ENCODE data around the gene MAGIX.

MAGIX gene

DNA sequence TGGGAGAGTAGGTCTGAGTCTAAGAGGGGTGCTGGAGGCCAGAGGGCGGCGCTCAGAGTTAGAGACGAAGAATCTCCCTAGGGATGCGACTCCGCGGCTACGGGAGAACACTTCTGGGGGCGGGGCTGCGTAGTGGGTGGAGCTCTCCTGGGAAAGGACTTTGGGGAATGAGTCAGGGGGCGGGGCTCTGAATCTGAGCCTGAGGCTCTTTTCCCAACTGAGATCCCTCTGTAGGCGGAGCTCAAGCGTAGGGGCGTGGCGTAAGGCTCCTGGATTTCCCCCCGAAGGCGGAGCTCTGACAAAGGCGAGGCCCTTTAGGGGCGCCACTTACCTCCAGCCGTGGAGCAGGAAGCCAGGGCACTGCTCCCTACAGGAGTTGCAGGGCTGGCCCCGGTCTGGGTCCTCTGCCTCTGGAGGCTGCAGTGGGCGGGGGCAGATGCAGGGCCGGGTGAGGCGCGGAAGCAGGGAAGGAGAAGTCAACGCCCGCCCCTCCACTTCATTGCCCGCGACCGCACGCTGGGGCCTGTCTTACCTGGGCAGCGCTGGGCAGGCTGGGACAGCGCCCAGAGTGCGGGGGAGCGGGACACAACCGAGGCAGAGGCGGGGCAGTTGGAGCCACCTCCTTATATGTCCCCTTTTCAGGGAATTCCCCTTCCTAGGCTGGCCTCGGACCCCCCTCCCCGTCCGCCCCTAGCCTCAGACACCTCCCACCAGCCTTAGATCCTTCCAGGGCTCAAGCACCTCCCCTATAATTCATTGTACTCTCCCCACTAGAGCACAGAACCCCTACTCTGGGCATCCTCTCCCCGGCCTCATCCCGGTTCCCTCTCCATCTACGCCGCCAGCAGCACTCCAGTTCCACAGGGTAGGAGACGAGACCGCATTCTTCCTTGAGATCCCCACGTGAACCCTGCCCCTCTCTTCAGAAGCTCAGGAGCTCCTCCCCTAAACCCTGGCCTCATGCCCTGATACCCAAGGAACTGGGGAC, 22.0 kb downstream of the MAGIX start:
- peak; percentile 89 for DNase-seq

- DNase-seq = peak; percentile 43
These were observed 23.8 kb downstream of the MAGIX start, which contains the start of gene PRICKLE3 for GRCh38 chrX:49186125-49187027. TSS of gene PRICKLE3 (minus strand) at chrX:49186373. CDS start at chrX:49186297, 76 bp downstream.

DNA sequence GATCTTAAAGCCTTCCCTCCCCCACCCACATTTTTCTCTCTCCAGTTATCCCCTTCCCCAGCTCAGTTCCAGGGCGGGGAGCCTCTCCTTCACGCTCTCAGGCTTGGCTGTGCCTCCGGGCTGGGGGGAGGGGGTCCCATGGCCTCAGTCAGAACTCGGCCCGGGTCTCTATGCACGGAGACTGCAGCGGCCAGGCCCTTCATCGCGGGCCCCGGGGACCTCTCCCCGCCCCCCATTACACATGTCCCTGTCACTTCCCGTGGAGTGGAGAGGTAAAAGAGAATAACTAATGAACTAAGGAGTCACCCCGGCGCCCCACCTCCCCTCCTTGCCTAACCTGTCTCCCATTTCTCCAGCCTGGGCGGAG, 24.5 kb downstream of the MAGIX start:
- DNase-seq = no peak

DNA sequence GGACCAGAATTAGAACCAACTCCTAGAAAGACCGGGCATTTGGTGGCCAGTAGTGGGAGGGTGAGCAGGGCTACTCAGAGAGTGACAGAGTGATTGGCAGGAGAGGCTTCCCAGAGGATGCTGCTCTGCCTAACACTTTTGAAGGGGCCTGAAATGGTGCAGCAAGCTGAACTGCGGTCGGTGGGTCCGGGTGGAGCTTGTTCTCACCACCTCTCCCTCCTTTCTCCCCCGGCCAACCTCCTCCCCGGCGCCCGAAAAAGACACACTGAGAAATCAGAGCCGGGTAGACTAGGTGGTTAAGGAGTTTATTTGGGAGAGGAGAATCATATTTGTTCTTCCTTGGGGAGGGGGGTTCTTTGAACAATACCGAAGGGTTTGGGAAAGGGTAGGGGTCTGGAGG, 25.0 kb downstream of the MAGIX start:
- no peak for DNase-seq

DNA sequence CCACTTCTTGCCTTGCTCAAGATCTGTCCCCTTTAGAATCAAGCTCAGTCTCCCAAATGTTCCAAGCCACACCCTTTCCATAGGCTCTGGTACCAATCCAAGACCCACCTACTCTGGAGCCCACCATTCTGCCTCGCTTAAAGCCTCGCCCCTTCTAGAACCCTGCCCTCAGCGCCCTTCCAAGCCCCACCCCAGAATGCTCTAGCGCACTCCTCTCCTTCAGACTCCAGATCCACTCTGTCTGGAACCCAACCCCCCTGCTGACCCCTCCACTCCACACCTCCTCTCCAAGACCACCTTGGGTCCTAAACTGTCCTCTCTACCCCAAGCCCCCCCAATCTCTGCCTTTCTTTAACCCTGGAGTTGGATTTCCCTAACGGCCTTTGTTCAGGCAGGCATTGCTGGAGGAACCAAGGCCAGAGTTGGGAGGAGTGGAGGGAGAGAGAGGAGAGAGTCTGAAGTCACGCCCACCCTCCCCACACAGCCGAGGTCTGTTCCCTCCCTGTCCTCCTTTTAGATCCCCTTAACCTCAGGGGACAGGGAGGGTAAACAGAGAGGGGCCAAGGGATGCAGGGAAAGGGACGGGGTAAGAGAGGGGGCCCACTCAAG, 26.0 kb downstream of the MAGIX start:
- no peak for DNase-seq

DNA sequence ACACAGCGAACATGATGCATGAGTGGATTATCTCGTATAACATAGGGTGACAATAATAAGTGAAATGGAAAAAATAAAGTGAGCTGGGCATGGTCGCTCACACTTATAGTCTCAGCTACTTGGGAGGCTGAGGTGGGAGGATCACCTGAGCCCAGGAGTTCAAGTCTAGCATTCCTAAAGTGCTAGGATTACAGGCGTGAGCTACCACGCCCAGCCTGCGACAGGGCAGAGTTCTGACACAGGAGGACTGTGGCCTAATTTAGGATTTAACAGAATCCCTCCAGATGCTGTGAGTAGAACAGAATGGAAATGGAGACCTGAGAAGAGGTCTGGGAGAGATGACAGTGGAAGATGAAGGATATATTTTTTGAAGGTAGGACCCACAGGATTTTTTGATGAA, 27.0 kb downstream of the MAGIX start:
- no peak for DNase-seq

- peak; percentile 96 for DNase-seq
These were observed 28.4 kb downstream of the MAGIX start for GRCh38 chrX:49190821-49191573.

- no peak for DNase-seq
These were observed 29.0 kb downstream of the MAGIX start for GRCh38 chrX:49191574-49192011.

- no peak for DNase-seq
These were observed 30.3 kb downstream of the MAGIX start for GRCh38 chrX:49192722-49193328.

DNA sequence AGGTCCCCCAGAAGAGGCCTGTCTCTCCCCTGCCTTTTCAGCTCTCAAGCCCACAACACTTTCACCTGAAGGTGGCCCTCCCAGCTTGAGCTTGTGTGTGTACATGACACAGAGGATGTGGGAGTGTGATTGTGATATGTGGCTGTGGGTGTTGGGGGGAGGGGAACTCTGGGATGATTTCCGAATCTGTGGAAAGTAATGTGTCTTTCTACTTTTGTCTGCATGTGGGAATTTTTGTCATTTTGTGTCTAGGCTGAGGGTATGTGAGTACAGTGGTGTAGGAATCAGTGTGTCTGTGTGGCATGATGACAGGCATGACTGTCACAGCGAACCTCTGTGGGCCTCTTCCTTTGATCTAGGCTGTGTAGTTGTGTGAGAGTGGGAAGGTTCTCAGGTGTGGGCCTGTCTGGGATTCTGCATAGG, 31.0 kb downstream of the MAGIX start:
- no peak for DNase-seq

DNA sequence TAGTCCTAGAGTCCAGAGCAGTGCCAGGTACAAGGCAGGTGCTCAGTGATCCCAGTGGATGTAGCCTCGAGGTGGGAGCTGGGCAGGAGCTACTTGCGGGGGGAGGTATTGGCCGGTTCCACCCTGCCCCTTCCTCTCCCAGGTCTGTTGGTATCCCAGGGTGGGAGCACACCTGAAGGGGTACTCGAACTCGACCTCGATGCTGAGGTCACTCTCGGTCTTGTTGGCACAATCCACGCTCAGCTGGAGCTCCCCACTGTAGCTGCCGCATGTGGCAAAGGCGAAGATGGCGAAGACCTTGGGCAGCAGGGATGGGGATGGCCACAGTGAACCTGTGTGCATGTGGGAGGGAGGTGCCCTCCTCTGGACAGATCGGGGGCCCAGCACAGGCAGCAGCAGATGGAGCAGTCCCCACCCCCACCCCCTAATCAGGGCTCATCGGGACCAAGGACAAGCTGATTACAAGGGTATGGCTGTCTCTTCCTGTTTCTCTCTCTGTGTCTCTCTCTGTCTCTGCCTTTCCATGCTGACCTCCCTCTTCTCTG, 35.1 kb downstream of the MAGIX start:
- no peak for DNase-seq

GRCh38 chrX:49198540-49199314, 36.2 kb downstream of the MAGIX start:
- no peak for DNase-seq

GRCh38 chrX:49199315-49199595, 36.7 kb downstream of the MAGIX start:
- DNase-seq = no peak

DNA sequence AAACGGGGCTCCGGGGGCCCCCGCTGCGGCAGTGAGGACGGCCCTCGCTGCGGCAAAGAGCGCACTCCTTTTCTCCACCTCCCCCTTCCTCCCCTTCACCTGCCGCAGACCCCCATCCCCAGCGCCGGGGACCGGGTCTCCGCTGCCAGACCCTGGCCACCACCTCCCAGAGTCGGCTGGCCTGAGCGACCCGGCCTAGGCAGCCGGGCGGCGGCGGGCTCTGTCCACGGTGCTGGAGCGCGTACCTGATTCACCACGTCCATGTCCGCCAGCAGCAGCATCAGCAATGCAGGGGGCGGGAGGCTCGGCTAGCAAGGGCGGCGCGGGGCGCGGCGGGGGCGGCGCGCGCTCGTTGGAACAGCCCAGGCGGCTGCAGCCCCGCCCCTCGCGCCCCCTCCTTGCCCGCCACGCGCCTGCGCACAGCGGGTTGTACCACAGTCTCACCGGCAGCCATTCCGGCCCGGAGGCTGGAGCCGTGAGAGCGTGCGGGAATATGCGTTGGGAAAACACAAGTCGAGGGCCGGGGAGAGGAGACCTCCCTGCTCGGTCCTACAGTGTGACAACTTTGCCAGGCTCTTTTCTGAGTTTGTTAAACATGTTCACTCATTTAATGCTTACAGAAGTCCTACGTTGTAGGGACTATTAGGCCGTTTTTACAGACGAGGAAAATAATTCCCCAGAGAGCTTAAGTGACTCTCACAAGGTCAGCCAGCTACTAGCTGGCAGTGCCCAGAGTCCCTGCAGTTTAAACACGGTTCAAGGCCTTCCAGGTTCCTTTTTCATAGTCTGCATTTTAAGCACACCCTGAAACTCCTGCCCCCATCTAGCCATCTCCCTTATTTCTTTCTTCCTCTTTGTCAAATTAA, 37.6 kb downstream of the MAGIX start, which contains the start of gene SYP:
Gene SYP (minus strand): TSS at position 288 of the 866 bp plus-strand sequence. CDS start 7 bp downstream, at position 281.
- DNase-seq = peak; percentile 76

DNA sequence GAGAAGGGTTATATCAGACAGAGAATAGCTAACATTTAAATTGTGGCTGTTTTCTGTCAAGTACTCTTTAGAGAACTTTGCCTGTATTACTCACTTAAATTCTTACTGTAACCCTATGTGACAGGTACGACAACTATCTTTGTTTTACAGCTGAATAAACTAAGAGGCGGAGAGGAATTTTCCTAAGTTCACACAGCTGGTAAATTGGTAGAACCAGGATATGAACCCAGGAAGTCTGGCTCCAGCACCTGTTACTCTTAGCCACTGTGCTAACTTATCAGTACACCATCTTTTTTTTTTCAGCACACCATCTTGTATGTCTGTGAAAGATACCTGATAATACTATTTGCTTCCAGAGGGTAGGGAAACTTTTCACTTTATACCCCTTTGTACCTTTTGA, 39.5 kb downstream of the MAGIX start:
- no peak for DNase-seq

DNA sequence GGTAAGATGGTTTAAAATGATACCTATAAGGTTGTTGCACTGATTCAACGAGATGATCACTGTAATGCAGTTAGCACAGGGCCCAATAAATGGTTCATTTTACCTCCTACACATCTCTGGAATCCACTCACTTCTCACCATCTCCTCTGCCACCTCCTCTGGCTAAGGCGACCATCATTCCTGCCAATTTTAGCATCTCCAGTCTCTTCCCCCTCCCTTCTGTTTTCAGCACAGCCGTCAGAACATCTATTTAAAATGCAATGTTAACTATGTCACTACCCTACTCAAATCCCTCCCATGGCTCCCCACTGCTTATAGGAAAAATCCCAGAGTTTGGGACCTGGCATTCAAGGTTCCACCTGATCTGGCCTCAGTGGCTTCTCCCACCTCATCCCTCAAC, 41.0 kb downstream of the MAGIX start:
- no peak for DNase-seq

DNA sequence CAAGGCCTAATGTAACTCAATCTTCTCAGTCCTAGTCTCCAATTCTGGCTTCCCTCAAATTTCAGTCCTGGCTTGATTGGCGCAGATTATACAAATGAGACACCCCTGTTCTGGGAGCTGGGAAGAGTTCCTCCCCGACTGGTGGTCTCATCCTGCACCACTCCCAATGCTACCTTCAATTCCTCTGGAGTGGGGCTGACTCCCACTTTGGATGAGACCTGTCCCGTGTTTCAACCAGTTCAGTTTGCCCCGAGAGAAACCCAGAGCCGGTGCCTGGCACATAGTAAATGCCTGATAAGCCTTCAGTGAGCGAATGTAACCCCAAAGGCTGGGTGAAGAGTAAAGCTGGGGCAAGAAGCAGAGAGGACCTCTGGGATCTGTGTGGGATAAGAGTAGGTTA, 41.5 kb downstream of the MAGIX start:
- no peak for DNase-seq

- no peak for DNase-seq
These were observed 42.2 kb downstream of the MAGIX start for GRCh38 chrX:49204709-49205108.

DNA sequence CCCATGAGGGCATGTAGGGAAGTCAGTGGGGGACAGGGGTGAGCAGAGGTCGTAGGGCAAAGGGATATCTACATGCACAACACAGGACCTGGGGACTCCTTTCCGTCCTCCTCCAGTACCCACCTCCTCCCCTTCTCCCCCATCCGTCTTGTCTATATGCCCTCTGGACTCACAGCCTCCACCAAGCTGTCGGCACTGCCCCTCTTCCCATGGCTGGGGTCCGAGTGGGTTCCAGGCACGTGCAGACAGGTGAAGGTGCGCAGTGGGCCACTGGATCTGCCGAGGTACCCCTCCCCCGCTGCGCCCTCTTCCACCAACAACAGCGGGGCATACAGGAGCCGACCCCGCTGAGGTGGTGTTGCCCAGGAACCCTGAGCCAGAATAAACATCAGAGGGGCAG, 42.9 kb downstream of the MAGIX start:
- no peak for DNase-seq

GRCh38 chrX:49206543-49206942, 44.0 kb downstream of the MAGIX start:
- no peak for DNase-seq

All from NCI-H1436 (cell line).